ENCODE measurements around the gene SEC16A.

SEC16A gene

DNA sequence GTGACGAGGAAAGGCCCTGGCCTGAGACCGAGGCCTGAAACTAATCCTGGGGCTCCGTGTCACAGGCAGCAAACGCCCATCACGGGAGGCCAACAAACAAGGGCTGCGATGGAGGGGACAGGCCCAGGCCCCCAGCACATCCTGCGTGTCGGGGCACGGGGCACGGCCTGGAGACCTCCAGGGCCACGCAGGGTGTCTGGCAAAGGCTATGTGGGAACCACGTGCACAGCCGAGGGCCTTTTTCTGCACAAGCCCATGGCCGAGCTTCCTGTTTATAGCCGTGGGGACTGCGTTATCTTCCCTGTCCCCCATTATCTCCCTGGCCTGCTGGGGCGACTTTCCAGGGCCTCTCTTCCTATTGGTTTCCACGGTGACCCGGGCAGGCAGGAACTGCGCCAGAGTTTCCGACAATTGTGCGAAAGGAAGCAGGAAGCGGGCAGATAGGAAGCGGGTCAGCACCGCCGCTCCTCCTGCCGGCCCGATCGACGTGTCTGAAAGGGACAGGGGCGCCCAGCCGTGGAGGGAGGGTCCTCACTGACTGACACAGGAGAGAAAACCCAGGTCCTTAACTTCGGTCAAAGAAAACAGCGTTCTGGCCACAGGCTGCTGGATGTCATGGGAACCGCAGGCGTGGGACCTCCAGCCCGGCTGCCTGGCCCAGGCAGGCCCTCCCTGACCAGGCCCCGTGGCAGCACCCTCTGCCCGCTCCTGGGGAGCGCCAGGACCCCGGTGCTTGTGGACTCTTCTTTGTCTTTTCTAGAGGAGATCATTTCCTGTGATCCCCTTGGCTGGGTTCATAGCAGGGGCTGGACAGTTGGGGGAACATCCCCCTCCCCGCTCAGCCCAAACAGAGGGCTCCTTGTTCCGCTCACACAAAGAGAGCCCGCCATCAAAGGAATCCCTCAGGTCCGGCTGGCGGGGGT, 29.1 kb upstream of the SEC16A start:
- H3K27ac ChIP-seq (ENCODE audit: low read depth, low read length): peak overlapping the region; percentile 86
- peaks cover 0 to 98% (median 93%) of the 10 kb centered on the region in 5 donors for H3K36me3 ChIP-seq (ENCODE audit: control insufficient read depth in 5 of 5, insufficient read depth in 5 of 5, low read length in 5 of 5)
- peak overlapping the region in 2 of 5 donors; percentile 53 to 59 for H3K9ac ChIP-seq (ENCODE audit: low read length in 5 of 5)
- no peaks in the 10 kb centered on the region for H3K27me3 ChIP-seq (ENCODE audit: control insufficient read depth in 5 of 5, insufficient read depth in 4 of 5, low read length in 5 of 5)
- peak overlapping the region in 1 of 5 donors; percentile 22 for H3K4me3 ChIP-seq (ENCODE audit: low read depth in 1 of 5, low read length in 5 of 5)
- H3K4me1 ChIP-seq (ENCODE audit: control insufficient read depth in 5 of 5, insufficient read depth in 5 of 5, low read length in 5 of 5): peaks cover 0 to 59% (median 34%) of the 10 kb centered on the region in 5 donors
- H3K9me3 ChIP-seq (ENCODE audit: control insufficient read depth in 5 of 5, low read length in 5 of 5): no peaks in the 10 kb centered on the region

DNA sequence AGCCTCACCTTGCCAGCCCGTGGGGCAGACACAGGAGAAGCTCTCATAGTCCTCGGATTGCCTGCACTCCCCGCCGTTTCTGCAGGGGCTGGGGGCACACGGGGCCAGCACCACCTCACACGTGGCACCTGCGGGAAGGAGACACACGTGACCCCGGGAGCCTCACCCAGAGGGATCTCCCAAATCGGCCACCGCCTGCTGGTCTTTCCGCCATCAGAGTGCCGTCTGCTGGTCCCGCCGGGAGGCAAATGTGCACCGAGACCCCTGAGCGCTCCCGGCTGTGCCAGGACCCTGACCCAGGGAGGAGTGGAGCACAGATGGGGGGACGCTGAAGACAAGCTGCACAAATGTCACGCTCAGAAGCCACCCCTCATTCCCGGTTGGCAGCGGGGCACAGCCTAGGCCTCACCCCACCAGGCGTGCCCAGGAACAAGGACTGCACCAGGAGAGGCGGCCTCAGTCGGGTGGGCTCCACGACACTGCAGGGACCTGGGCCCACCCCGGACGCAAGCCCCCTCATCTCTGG, 28.4 kb upstream of the SEC16A start:
- H3K4me1 ChIP-seq (ENCODE audit: control insufficient read depth in 5 of 5, insufficient read depth in 5 of 5, low read length in 5 of 5): peaks cover 0 to 52% (median 27%) of the 10 kb centered on the region in 5 donors
- peaks cover 0 to 98% (median 93%) of the 10 kb centered on the region in 5 donors for H3K36me3 ChIP-seq (ENCODE audit: control insufficient read depth in 5 of 5, insufficient read depth in 5 of 5, low read length in 5 of 5)
- H3K27ac ChIP-seq (ENCODE audit: low read depth, low read length): peak overlapping the region; percentile 70
- no peak overlapping the region for H3K9ac ChIP-seq (ENCODE audit: low read length in 5 of 5)
- peak overlapping the region in 1 of 5 donors; percentile 13 for H3K4me3 ChIP-seq (ENCODE audit: low read depth in 1 of 5, low read length in 5 of 5)
- H3K9me3 ChIP-seq (ENCODE audit: control insufficient read depth in 5 of 5, low read length in 5 of 5): no peaks in the 10 kb centered on the region
- no peaks in the 10 kb centered on the region for H3K27me3 ChIP-seq (ENCODE audit: control insufficient read depth in 5 of 5, insufficient read depth in 4 of 5, low read length in 5 of 5)

DNA sequence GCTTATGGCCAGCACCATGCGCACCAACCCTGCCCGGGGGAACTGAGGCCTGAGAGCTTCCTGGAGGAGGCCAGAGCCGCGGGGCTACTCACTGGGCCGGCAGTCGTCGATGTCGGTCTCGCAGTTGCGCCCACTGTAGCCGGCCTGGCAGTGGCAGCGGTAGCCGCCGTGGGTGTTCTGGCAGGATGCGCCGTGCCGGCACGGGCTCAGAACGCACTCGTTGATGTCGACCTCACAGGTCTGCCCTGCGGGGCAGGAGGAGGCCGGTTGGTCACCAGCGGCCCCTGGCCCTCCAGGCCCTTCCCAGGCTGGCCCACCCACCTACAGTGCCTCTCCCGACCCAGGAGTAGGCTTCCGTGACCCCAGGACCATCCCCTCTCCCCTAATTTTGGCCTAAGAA, 27.7 kb upstream of the SEC16A start:
- H3K4me3 ChIP-seq (ENCODE audit: low read depth in 1 of 5, low read length in 5 of 5): peak overlapping the region in 1 of 5 donors; percentile 13
- H3K4me1 ChIP-seq (ENCODE audit: control insufficient read depth in 5 of 5, insufficient read depth in 5 of 5, low read length in 5 of 5): peaks cover 0 to 50% (median 21%) of the 10 kb centered on the region in 5 donors
- peaks cover 0 to 98% (median 94%) of the 10 kb centered on the region in 5 donors for H3K36me3 ChIP-seq (ENCODE audit: control insufficient read depth in 5 of 5, insufficient read depth in 5 of 5, low read length in 5 of 5)
- no peaks in the 10 kb centered on the region for H3K9me3 ChIP-seq (ENCODE audit: control insufficient read depth in 5 of 5, low read length in 5 of 5)
- peak overlapping the region; percentile 70 for H3K27ac ChIP-seq (ENCODE audit: low read depth, low read length)
- no peak overlapping the region for H3K9ac ChIP-seq (ENCODE audit: low read length in 5 of 5)
- H3K27me3 ChIP-seq (ENCODE audit: control insufficient read depth in 5 of 5, insufficient read depth in 4 of 5, low read length in 5 of 5): no peaks in the 10 kb centered on the region

DNA sequence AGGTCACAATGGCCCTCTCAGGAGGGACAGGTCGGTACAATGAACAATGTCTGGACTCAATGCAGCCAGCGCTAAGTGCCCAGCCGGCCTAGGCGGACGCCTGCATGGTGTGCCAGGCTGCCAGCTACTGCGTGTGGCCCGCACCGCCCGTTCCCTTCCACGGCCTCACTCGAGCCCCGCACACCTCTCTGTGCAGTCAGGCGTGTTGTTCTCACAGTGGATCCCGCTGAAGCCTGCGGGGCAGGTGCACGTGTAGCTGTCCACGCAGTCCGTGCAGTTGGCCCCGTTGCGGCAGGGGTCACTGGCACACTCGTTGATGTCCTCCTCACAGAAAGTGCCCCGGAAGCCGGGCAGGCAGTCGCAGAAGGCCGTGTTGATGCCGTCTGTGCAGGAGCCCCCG, 26.7 kb upstream of the SEC16A start:
- peak overlapping the region; percentile 70 for H3K27ac ChIP-seq (ENCODE audit: low read depth, low read length)
- peaks cover 0 to 45% (median 21%) of the 10 kb centered on the region in 5 donors for H3K4me1 ChIP-seq (ENCODE audit: control insufficient read depth in 5 of 5, insufficient read depth in 5 of 5, low read length in 5 of 5)
- peaks cover 0 to 98% (median 94%) of the 10 kb centered on the region in 5 donors for H3K36me3 ChIP-seq (ENCODE audit: control insufficient read depth in 5 of 5, insufficient read depth in 5 of 5, low read length in 5 of 5)
- no peaks in the 10 kb centered on the region for H3K27me3 ChIP-seq (ENCODE audit: control insufficient read depth in 5 of 5, insufficient read depth in 4 of 5, low read length in 5 of 5)
- H3K9ac ChIP-seq (ENCODE audit: low read length in 5 of 5): no peak overlapping the region
- no peak overlapping the region for H3K4me3 ChIP-seq (ENCODE audit: low read depth in 1 of 5, low read length in 5 of 5)
- no peaks in the 10 kb centered on the region for H3K9me3 ChIP-seq (ENCODE audit: control insufficient read depth in 5 of 5, low read length in 5 of 5)

DNA sequence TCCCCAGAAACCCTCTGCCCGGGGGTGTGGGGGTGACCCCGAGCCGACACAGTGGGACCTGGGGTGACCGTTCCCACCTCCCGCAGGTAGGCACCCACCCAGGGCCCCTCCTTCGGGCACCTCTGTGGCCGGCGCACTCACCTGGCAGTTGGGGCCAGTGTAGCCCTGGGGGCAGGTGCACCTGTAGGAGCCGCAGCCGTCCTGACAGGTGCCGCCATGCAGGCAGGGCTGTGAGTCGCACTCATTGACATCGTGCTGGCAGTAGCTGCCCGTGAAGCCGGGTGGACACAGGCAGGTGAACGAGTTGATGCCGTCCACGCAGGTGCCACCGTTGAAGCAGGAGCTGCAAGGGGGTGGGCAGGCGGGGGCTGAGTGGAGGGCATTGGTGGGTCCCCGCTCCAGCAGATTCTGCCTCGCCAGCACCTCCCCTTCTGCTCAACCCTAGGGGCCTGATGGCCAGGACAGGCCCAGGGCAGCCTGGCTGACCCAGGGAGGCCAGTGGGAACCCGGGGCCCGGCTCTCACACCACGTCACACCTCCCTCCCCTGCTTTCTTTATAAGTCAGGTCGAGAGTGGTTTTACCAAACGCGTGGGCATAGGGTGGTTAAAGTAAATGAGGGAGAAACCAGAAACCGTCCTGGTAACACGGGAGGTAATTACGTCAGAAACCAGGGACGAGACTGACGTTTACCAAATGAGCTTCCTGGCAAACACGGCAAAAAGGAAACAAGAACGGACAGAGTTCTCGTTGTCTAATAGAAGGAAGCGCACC, 26.1 kb upstream of the SEC16A start:
- Histone ChIP-seq H3K9ac (ENCODE audit: low read length in 5 of 5) (no peak overlapping the region), H3K36me3 (ENCODE audit: control insufficient read depth in 5 of 5, insufficient read depth in 5 of 5, low read length in 5 of 5) (peaks cover 0 to 98% (median 93%) of the 10 kb centered on the region in 5 donors), H3K27me3 (ENCODE audit: control insufficient read depth in 5 of 5, insufficient read depth in 4 of 5, low read length in 5 of 5) (no peaks in the 10 kb centered on the region), H3K4me3 (ENCODE audit: low read depth in 1 of 5, low read length in 5 of 5) (no peak overlapping the region), H3K9me3 (ENCODE audit: control insufficient read depth in 5 of 5, low read length in 5 of 5) (no peaks in the 10 kb centered on the region), H3K4me1 (ENCODE audit: control insufficient read depth in 5 of 5, insufficient read depth in 5 of 5, low read length in 5 of 5) (peaks cover 0 to 45% (median 21%) of the 10 kb centered on the region in 5 donors), H3K27ac (ENCODE audit: low read depth, low read length) (no peak overlapping the region)

DNA sequence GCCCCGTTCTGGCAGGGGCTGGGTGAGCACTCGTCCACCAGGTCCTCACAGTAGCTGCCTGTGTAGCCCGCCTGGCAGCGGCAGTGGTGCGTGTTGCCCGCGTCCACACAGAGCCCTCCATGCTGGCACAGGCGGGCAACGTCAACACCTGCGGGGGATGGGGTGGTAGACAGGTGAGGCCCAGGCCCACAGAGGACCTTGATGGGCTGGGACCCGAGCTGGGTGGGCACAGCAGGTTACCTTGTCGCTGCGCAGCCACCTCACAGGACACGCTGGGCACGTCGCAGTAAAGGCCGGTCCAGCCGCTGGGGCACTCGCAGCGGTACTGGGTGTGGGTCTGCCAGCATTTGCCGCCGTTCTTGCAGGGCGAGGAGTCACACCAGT, 25.1 kb upstream of the SEC16A start:
- Histone ChIP-seq H3K27ac (ENCODE audit: low read depth, low read length) (no peak overlapping the region), H3K4me3 (ENCODE audit: low read depth in 1 of 5, low read length in 5 of 5) (no peak overlapping the region), H3K9ac (ENCODE audit: low read length in 5 of 5) (no peak overlapping the region), H3K9me3 (ENCODE audit: control insufficient read depth in 5 of 5, low read length in 5 of 5) (no peaks in the 10 kb centered on the region), H3K36me3 (ENCODE audit: control insufficient read depth in 5 of 5, insufficient read depth in 5 of 5, low read length in 5 of 5) (peaks cover 0 to 98% (median 95%) of the 10 kb centered on the region in 5 donors), H3K27me3 (ENCODE audit: control insufficient read depth in 5 of 5, insufficient read depth in 4 of 5, low read length in 5 of 5) (no peaks in the 10 kb centered on the region), H3K4me1 (ENCODE audit: control insufficient read depth in 5 of 5, insufficient read depth in 5 of 5, low read length in 5 of 5) (peaks cover 0 to 40% (median 21%) of the 10 kb centered on the region in 5 donors)

DNA sequence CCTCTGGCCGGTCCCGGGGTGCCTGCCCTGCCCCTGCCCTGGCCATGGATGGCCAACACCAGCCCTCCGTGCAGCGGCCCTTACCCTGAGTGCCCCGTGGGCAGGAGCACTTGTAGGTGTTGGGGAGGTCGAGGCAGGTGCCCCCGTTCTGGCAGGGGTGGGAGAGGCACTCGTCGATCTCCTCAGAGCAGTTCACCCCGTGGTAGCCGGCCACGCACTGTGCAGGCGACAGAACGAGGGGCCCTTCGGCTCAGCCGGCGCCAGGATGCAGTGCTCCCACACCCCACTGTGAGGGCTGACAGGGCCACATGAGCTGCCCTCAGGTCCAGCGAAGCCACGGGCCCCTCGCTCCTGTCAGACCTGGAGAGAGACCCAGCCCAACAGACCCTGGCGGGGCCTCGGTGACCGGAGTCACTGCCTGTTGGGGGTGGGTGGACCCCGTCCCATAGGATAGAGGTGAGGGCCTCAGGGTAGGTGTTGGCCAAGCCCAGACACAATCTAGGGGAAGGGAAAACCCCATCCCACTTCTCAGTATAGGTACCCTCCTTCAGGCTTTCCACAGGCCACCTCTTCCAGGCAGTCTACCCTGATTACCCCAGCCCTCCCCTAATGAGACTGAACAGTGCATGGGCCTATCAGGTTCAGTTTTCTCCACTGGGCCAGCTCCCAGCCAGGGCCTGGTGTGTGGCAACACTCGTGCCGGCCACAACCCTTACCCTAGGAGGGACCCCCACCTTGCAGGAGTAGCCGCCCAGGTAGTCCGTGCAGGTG, 24.6 kb upstream of the SEC16A start:
- H3K9me3 ChIP-seq (ENCODE audit: control insufficient read depth in 5 of 5, low read length in 5 of 5): no peaks in the 10 kb centered on the region
- H3K9ac ChIP-seq (ENCODE audit: low read length in 5 of 5): no peak overlapping the region
- peaks cover 0 to 100% (median 99%) of the 10 kb centered on the region in 5 donors for H3K36me3 ChIP-seq (ENCODE audit: control insufficient read depth in 5 of 5, insufficient read depth in 5 of 5, low read length in 5 of 5)
- H3K27me3 ChIP-seq (ENCODE audit: control insufficient read depth in 5 of 5, insufficient read depth in 4 of 5, low read length in 5 of 5): no peaks in the 10 kb centered on the region
- peaks cover 0 to 36% (median 21%) of the 10 kb centered on the region in 5 donors for H3K4me1 ChIP-seq (ENCODE audit: control insufficient read depth in 5 of 5, insufficient read depth in 5 of 5, low read length in 5 of 5)
- no peak overlapping the region for H3K4me3 ChIP-seq (ENCODE audit: low read depth in 1 of 5, low read length in 5 of 5)
- no peak overlapping the region for H3K27ac ChIP-seq (ENCODE audit: low read depth, low read length)

DNA sequence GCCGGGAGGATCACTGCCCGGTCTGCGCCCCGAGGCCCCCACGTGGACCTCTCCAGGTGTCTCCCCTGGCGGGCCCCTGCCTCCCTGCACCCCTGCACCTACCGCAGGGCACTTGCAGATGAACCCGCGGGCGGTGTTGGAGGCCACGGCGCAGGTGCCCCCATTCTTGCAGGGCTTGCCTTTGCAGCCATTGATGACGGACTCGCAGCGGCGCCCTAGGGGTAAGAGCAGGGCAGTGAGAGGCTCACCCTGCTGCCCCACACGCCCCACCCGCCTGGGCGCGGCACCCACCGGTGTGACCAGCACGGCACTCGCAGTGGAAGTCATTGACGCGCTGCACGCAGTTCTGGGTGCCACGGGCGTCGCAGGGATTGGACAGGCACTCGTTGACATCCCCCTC, 23.6 kb upstream of the SEC16A start:
- H3K9me3 ChIP-seq (ENCODE audit: control insufficient read depth in 5 of 5, low read length in 5 of 5): no peaks in the 10 kb centered on the region
- no peak overlapping the region for H3K27ac ChIP-seq (ENCODE audit: low read depth, low read length)
- H3K9ac ChIP-seq (ENCODE audit: low read length in 5 of 5): no peak overlapping the region
- no peaks in the 10 kb centered on the region for H3K27me3 ChIP-seq (ENCODE audit: control insufficient read depth in 5 of 5, insufficient read depth in 4 of 5, low read length in 5 of 5)
- H3K4me3 ChIP-seq (ENCODE audit: low read depth in 1 of 5, low read length in 5 of 5): no peak overlapping the region
- peaks cover 0 to 28% (median 19%) of the 10 kb centered on the region in 5 donors for H3K4me1 ChIP-seq (ENCODE audit: control insufficient read depth in 5 of 5, insufficient read depth in 5 of 5, low read length in 5 of 5)
- peaks cover 0 to 100% (median 100%) of the 10 kb centered on the region in 5 donors for H3K36me3 ChIP-seq (ENCODE audit: control insufficient read depth in 5 of 5, insufficient read depth in 5 of 5, low read length in 5 of 5)

All from subcutaneous abdominal adipose tissue (tissue), 5 donors.